ENCODE measurements around the gene PYCR2. TPM values are rescaled to one million over a fixed set of nuclear protein-coding genes. Genes with fewer than 3 reads are reported as not detected.

Gene PYCR2
- total RNA-seq, 1 experiment from 2014 or later: 104 TPM

- H2BK120ac ChIP-seq (ENCODE audit: low read depth, low read length, poor library complexity, severe bottlenecking): no peak overlapping the region
- H3K14ac ChIP-seq (ENCODE audit: insufficient read depth, low read length): no peak overlapping the region; the same call in 1 of the 2 replicates
- no peak overlapping the region for H3K23ac ChIP-seq (ENCODE audit: insufficient read length, low read depth, low read length)
- H2BK12ac ChIP-seq (ENCODE audit: insufficient read length, low read depth, low read length): peak overlapping the region; percentile 53
- no peak overlapping the region for H2BK15ac ChIP-seq (ENCODE audit: low read depth, low read length)
- no peak overlapping the region for H4K5ac ChIP-seq (ENCODE audit: insufficient read length, low read depth, low read length)
- no peaks in the 10 kb centered on the region for H3K27me3 ChIP-seq (ENCODE audit: insufficient read depth, low read length)
- H3K23me2 ChIP-seq (ENCODE audit: insufficient read length, low read depth, low read length, poor library complexity, severe bottlenecking): no peaks in the 10 kb centered on the region
- Mint-ChIP-seq H3K9me3 (no peaks in the 10 kb centered on the region; a peak in 1 of 5 replicates), H3K4me1 (peaks cover 38 to 40% of the 10 kb centered on the region in 2 experiments), H3K4me3 (peak overlapping the region; percentile 24 to 59; a peak in 4 of 5 replicates), H3K36me3 (ENCODE audit: insufficient read depth in 1 of 3, low read depth in 3 of 3) (no peaks in the 10 kb centered on the region; a peak in 1 of 7 replicates), H3K27me3 (ENCODE audit: low read depth) (peaks cover 4% of the 10 kb centered on the region), H3K27ac (peak overlapping the region; percentile 82 to 99 (median 98))
- no peak overlapping the region for H2AFZ ChIP-seq (ENCODE audit: low read length)
- peaks cover 12% of the 10 kb centered on the region; the same call in 1 of the 2 replicates for H3K4me1 ChIP-seq (ENCODE audit: insufficient read depth, low read length)
- WGBS (ENCODE audit: extremely low coverage, insufficient read length, low lambda C conversion rate): no CpG with 5 or more reads among the region's 4 CpGs
- H3K79me1 ChIP-seq (ENCODE audit: insufficient read depth, low read depth, low read length, poor library complexity, severe bottlenecking): no peaks in the 10 kb centered on the region
- DNase-seq: peak; percentile 99
- no peak for TF ChIP-seq CTCF (conservative IDR thresholded peaks at IDR 0.05)
- H3T11ph ChIP-seq (ENCODE audit: low read length): peak overlapping the region; percentile 78
- no peak overlapping the region for H2BK5ac ChIP-seq (ENCODE audit: insufficient read length, low read length)
- no peaks in the 10 kb centered on the region for H3K79me2 ChIP-seq (ENCODE audit: insufficient read depth, low read length)
- no peak overlapping the region for H4K8ac ChIP-seq (replicated peaks; ENCODE audit: insufficient read length, low read depth, low read length)
- peak overlapping the region; percentile 32 for H4K91ac ChIP-seq (ENCODE audit: insufficient read length, low read depth, low read length)
- no peaks in the 10 kb centered on the region for H3K9me3 ChIP-seq (ENCODE audit: control insufficient read depth, low read depth, low read length)
- no peak overlapping the region for H3K9ac ChIP-seq (ENCODE audit: extremely low read depth, insufficient read length, low read length)
- peak overlapping the region; percentile 9 for H3K4me2 ChIP-seq (ENCODE audit: insufficient read depth, insufficient read length, low read length)
- H4K20me1 ChIP-seq (ENCODE audit: control insufficient read depth, insufficient read depth, insufficient read length): no peaks in the 10 kb centered on the region
- H3K4ac ChIP-seq (ENCODE audit: low read depth, low read length): 0 out of 2 replicates have a peak overlapping the region, but pooled peaks have one; percentile 51
- H2AK5ac ChIP-seq (ENCODE audit: insufficient read length, low read length): no peak overlapping the region
- peak overlapping the region; percentile 52 for H3K18ac ChIP-seq (ENCODE audit: insufficient read length, low read depth, low read length)
- H3K27ac ChIP-seq (ENCODE audit: insufficient read length, low read depth, low read length): peak overlapping the region; percentile 24
- no peak overlapping the region for H3K56ac ChIP-seq (ENCODE audit: insufficient read length, low read depth, low read length)
- H2BK20ac ChIP-seq (ENCODE audit: low read depth, low read length, poor library complexity, severe bottlenecking): no peak overlapping the region
These were observed 24.8 kb downstream of the PYCR2 start for GRCh38 chr1:225899044-225899925.
